IMR-90 (cell line): ENCODE measurements around the gene NR1I2. TPM values are rescaled to one million over a fixed set of nuclear protein-coding genes. Genes with fewer than 3 reads are reported as not detected.

Experiments
- ATAC-seq: fragments of 200-7000 bp; cut with Tn5 transposase; 2 replicates; pipeline ENCODE4 v1.9.1; 2020; ENCODE audit warnings: low read depth, mild to moderate bottlenecking, moderate library complexity
- BruUV-seq: library from RNA; stranded (reverse); fragments of 400-500 nt; replicated peaks from 2 replicates; lab custom pipeline; 2021; lab: Mats Ljungman, UMichigan
- CTCF ChIA-PET: fragments of 300-600 bp; formaldehyde crosslinking; extraction: SDS; loops from one replicate; lab custom pipeline; 2021; ENCODE audit warnings: antibody characterized with exemption; lab: Yijun Ruan, JAX
- POLR2A ChIA-PET: fragments of 300-600 bp; sonication (Branson Sonifier 250); formaldehyde crosslinking; loops from one replicate; lab custom pipeline; 2022; ENCODE audit warnings: antibody characterized with exemption; ENCODE audit not compliant: unreplicated experiment; lab: Charles Lee
- DNase-seq: peaks from one replicate; pipeline ENCODE4 v3.0.0; 2013
- H2AFZ ChIP-seq: replicated peaks from 2 replicates; pipeline ENCODE3; 2013; ENCODE audit warnings: low read length, mild to moderate bottlenecking; ENCODE audit not compliant: poor library complexity
- H2AK5ac ChIP-seq: 2 replicates; pipeline ENCODE4 v1.6.1; 2013; ENCODE audit warnings: low read depth, low read length, inconsistent platforms
- H2AK9ac ChIP-seq: replicated peaks from 2 replicates; pipeline ENCODE3; 2013; ENCODE audit warnings: mild to moderate bottlenecking, low read depth, low read length, moderate library complexity; ENCODE audit not compliant: poor library complexity
- H2BK120ac ChIP-seq: 2 replicates; pipeline ENCODE4 v1.6.1; 2013; ENCODE audit warnings: low read depth, low read length, inconsistent platforms
- H2BK15ac ChIP-seq: 3 replicates; pipeline ENCODE4 v1.6.1; 2013; ENCODE audit warnings: low read depth, low read length, inconsistent platforms
- H2BK20ac ChIP-seq: 2 replicates; pipeline ENCODE4 v1.6.1; 2013; ENCODE audit warnings: low read depth, mild to moderate bottlenecking, inconsistent platforms, low read length, moderate library complexity
- H2BK5ac ChIP-seq: 2 replicates; pipeline ENCODE4 v1.6.1; 2013; ENCODE audit warnings: mild to moderate bottlenecking, low read depth, low read length, inconsistent platforms; ENCODE audit not compliant: poor library complexity, severe bottlenecking
- H3K14ac ChIP-seq: replicated peaks from 2 replicates; pipeline ENCODE4 v1.6.1; 2013; ENCODE audit warnings: low read depth, low read length, inconsistent platforms
- H3K18ac ChIP-seq: 2 replicates; pipeline ENCODE4 v1.6.1; 2013; ENCODE audit warnings: low read depth, low read length, control low read depth
- H3K23ac ChIP-seq: 2 replicates; pipeline ENCODE4 v1.6.1; 2013; ENCODE audit warnings: low read depth, low read length, inconsistent platforms
- H3K27ac ChIP-seq: 2 replicates; pipeline ENCODE4 v1.5.1; 2013; ENCODE audit warnings: mild to moderate bottlenecking, control low read depth, low read length; ENCODE audit not compliant: insufficient read depth
- H3K27me3 ChIP-seq: 2 replicates; pipeline ENCODE4 v1.6.1; 2013; ENCODE audit warnings: low read length; ENCODE audit not compliant: control insufficient read depth, insufficient read depth
- H3K36me3 ChIP-seq: 2 replicates; pipeline ENCODE4 v1.6.1; 2013; ENCODE audit warnings: low read length, mixed read lengths; ENCODE audit not compliant: control insufficient read depth, insufficient read depth
- H3K4ac ChIP-seq: 2 replicates; pipeline ENCODE4 v1.6.1; 2013; ENCODE audit warnings: low read depth, low read length, inconsistent platforms
- H3K4me1 ChIP-seq: 2 replicates; pipeline ENCODE4 v1.6.1; 2013; ENCODE audit warnings: low read length, mixed read lengths; ENCODE audit not compliant: control insufficient read depth, insufficient read depth
- H3K4me2 ChIP-seq: 2 replicates; pipeline ENCODE4 v1.6.1; 2013; ENCODE audit warnings: low read depth, mild to moderate bottlenecking, control low read depth, low read length, moderate library complexity
- H3K4me3 ChIP-seq: 2 replicates; pipeline ENCODE4 v1.5.1; 2013; ENCODE audit warnings: low read depth, mild to moderate bottlenecking, control low read depth, low read length, moderate library complexity; ENCODE audit not compliant: insufficient read depth
- H3K56ac ChIP-seq: 2 replicates; pipeline ENCODE4 v1.6.1; 2013; ENCODE audit warnings: low read length, inconsistent platforms; ENCODE audit not compliant: insufficient read depth; ENCODE audit errors: extremely low read depth
- H3K79me1 ChIP-seq, 2 experiments: 2 replicates each; pipeline ENCODE4 v1.6.1; 2013; ENCODE audit warnings: low read length in 2 of 2, inconsistent platforms in 1 of 2, low read depth in 1 of 2
- H3K9ac ChIP-seq: 2 replicates; pipeline ENCODE4 v1.6.1; 2013; ENCODE audit warnings: low read depth, low read length, control low read depth
- H3K9me1 ChIP-seq: 2 replicates; pipeline ENCODE4 v1.6.1; 2013; ENCODE audit warnings: low read length, inconsistent platforms; ENCODE audit not compliant: insufficient read depth
- H3K9me3 ChIP-seq: 2 replicates; pipeline ENCODE4 v1.6.1; 2013; ENCODE audit warnings: low read length; ENCODE audit not compliant: control insufficient read depth, insufficient read depth
- H4K20me1 ChIP-seq: 2 replicates; pipeline ENCODE4 v1.6.1; 2013; ENCODE audit warnings: low read length, inconsistent platforms; ENCODE audit not compliant: insufficient read depth
- H4K5ac ChIP-seq: 2 replicates; pipeline ENCODE4 v1.6.1; 2013; ENCODE audit warnings: mild to moderate bottlenecking, low read depth, low read length, control low read depth
- H4K8ac ChIP-seq, 2 experiments: 2 replicates each; pipeline ENCODE4 v1.6.1; 2013; ENCODE audit warnings: low read depth in 2 of 2, low read length in 2 of 2, control low read depth in 1 of 2, inconsistent platforms in 1 of 2
- H4K91ac ChIP-seq: 2 replicates; pipeline ENCODE4 v1.6.1; 2013; ENCODE audit warnings: low read depth, low read length, inconsistent platforms; ENCODE audit not compliant: insufficient read depth
- BHLHE40 ChIP-seq: fragments of 150-350 bp; IDR thresholded peaks from 2 replicates; pipeline ENCODE4 v1.6.1; 2016; ENCODE audit warnings: mild to moderate bottlenecking, low read depth, low read length
- CEBPB ChIP-seq: IDR thresholded peaks from 2 replicates; pipeline ENCODE4 v1.6.1; 2012; ENCODE audit warnings: low read depth, low read length, improper control_type of control experiment
- CHD1 ChIP-seq: IDR thresholded peaks from 2 replicates; pipeline ENCODE4 v1.6.1; 2012; ENCODE audit warnings: low read depth, low read length, improper control_type of control experiment
- CTCF ChIP-seq: conservative IDR thresholded peaks from 2 replicates; pipeline ENCODE4 v1.5.1; 2012; ENCODE audit warnings: mild to moderate bottlenecking, low read depth, low read length, improper control_type of control experiment
- FOS ChIP-seq: fragments of 150-350 bp; IDR thresholded peaks from 2 replicates; pipeline ENCODE4 v1.6.1; 2016; ENCODE audit warnings: low read depth, low read length
- MAFK ChIP-seq: IDR thresholded peaks from 2 replicates; pipeline ENCODE4 v1.6.1; 2012; ENCODE audit warnings: low read depth, low read length, improper control_type of control experiment
- MAZ ChIP-seq: IDR thresholded peaks from 2 replicates; pipeline ENCODE4 v1.6.1; 2012; ENCODE audit warnings: low read depth, mild to moderate bottlenecking, low read length, improper control_type of control experiment, moderate library complexity, borderline replicate concordance
- MXI1 ChIP-seq: IDR thresholded peaks from 2 replicates; pipeline ENCODE4 v1.6.1; 2012; ENCODE audit warnings: low read depth, mild to moderate bottlenecking, low read length, moderate library complexity, borderline replicate concordance
- NFE2L2 ChIP-seq: fragments of 150-350 bp; IDR thresholded peaks from 2 replicates; pipeline ENCODE4 v1.6.1; 2016; ENCODE audit warnings: low read depth, mild to moderate bottlenecking, low read length
- POLR2A ChIP-seq: IDR thresholded peaks from 2 replicates; pipeline ENCODE4 v1.6.1; 2012; ENCODE audit warnings: mild to moderate bottlenecking, low read depth, low read length
- RCOR1 ChIP-seq: IDR thresholded peaks from 2 replicates; pipeline ENCODE4 v1.6.1; 2012; ENCODE audit warnings: mild to moderate bottlenecking, low read length, improper control_type of control experiment; ENCODE audit not compliant: insufficient replicate concordance
- RFX5 ChIP-seq: IDR thresholded peaks from 2 replicates; pipeline ENCODE4 v1.8.0; 2012; ENCODE audit warnings: low read depth, mild to moderate bottlenecking, low read length, moderate library complexity
- WGBS, 2 experiments: methylation state at CpG; one replicate each; pipeline versions ENCODE4 v1.1.5 to v1.1.7; 2013; ENCODE audit warnings: missing lambda C conversion rate in 2 of 2; ENCODE audit not compliant: insufficient read length in 1 of 2; ENCODE audit errors: extremely low coverage in 2 of 2; 5-methylcytosine and 5-hydroxymethylcytosine counted together
- dilution Hi-C: fragments of 300-500 bp; cut with HindIII; formaldehyde crosslinking; loops from one replicate; pipeline ENCODE4 v1.14.3; 2018; ENCODE audit warnings: low sequenced_read_pairs; ENCODE audit not compliant: unreplicated experiment
- in situ Hi-C: fragments of 300-500 bp; cut with MboI; formaldehyde crosslinking; loops from 3 replicates; pipeline ENCODE4 v1.14.3; 2019; ENCODE audit warnings: low sequenced_read_pairs, inconsistent platforms, mixed read lengths
- intact Hi-C: fragments of 100-400 bp; cut with micrococcal nuclease; formaldehyde crosslinking; loops from 2 replicates; pipeline ENCODE4 v1.10.0; 2022
- polyA plus RNA-seq, 3 experiments: library from polyadenylated mRNA; depleted of rRNA; stranded (reverse); fragments of >200 nt; gene quantifications; 2 replicates each; pipeline ENCODE4 v1.2.3, GENCODE V29; 2012; ENCODE audit warnings: low replicate concordance in 1 of 3
- total RNA-seq: library from RNA; depleted of rRNA; stranded (reverse); fragments of >200 nt; gene quantifications from 2 replicates; pipeline ENCODE4 v1.2.3, GENCODE V29; 2012
- TF ChIP-seq, protein P1 (sequence below): fragments of 150-350 bp; IDR thresholded peaks from 2 replicates; pipeline ENCODE4 v1.6.1; 2016; ENCODE audit warnings: low read depth, mild to moderate bottlenecking, low read length, moderate library complexity, borderline replicate concordance
- TF ChIP-seq, protein P2 (sequence below): fragments of 150-350 bp; IDR thresholded peaks from 2 replicates; pipeline ENCODE4 v1.6.1; 2017; ENCODE audit warnings: mild to moderate bottlenecking, antibody characterized with exemption, low read length, low read depth

The NR1I2 gene
- total and polyA plus RNA-seq, 2 of the 4 experiments (the other 2 are of a cell fraction) = not detected

GRCh38 chr3:119817071-119817470 lies 35.2 kb downstream of the NR1I2 start:
- Histone ChIP-seq H2BK120ac (no peak overlapping the region), H3K4ac (no peak overlapping the region), H3K4me2 (no peak overlapping the region), H3K27me3 (peaks cover 35% of the 10 kb centered on the region), H3K27ac (no peak overlapping the region), H4K91ac (no peak overlapping the region), H2AK5ac (no peak overlapping the region), H2BK20ac (no peak overlapping the region), H3K56ac (no peak overlapping the region), H2AK9ac (no peak overlapping the region), H4K20me1 (no peaks in the 10 kb centered on the region), H3K9ac (no peak overlapping the region), H2AFZ (no peak overlapping the region), H2BK5ac (no peak overlapping the region), H4K5ac (no peak overlapping the region), H2BK15ac (no peak overlapping the region), H3K14ac (no peak overlapping the region), H3K79me1 (no peaks in the 10 kb centered on the region), H3K4me1 (no peaks in the 10 kb centered on the region), H3K9me3 (no peaks in the 10 kb centered on the region), H3K4me3 (no peak overlapping the region), H4K8ac (no peak overlapping the region), H3K23ac (no peak overlapping the region), H3K9me1 (0 out of 2 replicates have a peak, but pooled peaks cover 2% of the 10 kb centered on the region), H3K18ac (no peak overlapping the region), H3K36me3 (no peaks in the 10 kb centered on the region)
- in situ Hi-C loops = loop anchor here (10.0 kb wide), 1 partner anchor 368 kb away; no protein-coding TSS in a partner anchor
- dilution Hi-C loops = no loop called here
- ChIA-PET CTCF (no interaction called here), POLR2A (no interaction called here)
- intact Hi-C loops = no loop called here
- ATAC-seq = no peak
- TF ChIP-seq, protein P1, sequence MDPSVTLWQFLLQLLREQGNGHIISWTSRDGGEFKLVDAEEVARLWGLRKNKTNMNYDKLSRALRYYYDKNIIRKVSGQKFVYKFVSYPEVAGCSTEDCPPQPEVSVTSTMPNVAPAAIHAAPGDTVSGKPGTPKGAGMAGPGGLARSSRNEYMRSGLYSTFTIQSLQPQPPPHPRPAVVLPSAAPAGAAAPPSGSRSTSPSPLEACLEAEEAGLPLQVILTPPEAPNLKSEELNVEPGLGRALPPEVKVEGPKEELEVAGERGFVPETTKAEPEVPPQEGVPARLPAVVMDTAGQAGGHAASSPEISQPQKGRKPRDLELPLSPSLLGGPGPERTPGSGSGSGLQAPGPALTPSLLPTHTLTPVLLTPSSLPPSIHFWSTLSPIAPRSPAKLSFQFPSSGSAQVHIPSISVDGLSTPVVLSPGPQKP = no peak
- TF ChIP-seq BHLHE40 (no peak), RFX5 (no peak), CEBPB (no peak), MXI1 (no peak), POLR2A (no peak), CHD1 (no peak), MAFK (no peak), MAZ (no peak), RCOR1 (no peak), CTCF (no peak), FOS (no peak), NFE2L2 (no peak)
- TF ChIP-seq, protein P2, sequence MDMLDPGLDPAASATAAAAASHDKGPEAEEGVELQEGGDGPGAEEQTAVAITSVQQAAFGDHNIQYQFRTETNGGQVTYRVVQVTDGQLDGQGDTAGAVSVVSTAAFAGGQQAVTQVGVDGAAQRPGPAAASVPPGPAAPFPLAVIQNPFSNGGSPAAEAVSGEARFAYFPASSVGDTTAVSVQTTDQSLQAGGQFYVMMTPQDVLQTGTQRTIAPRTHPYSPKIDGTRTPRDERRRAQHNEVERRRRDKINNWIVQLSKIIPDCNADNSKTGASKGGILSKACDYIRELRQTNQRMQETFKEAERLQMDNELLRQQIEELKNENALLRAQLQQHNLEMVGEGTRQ = no peak
- 82% methylated on average over 10 of the region's 12 CpGs; no CpG with 5 or more reads in 1 of the 2 experiments for WGBS, 2 experiments
- no peak for DNase-seq
- no TSS peak for BruUV-seq
